Cerebellar cortex (tissue), 1 donor: Measurements from ENCODE around the gene NOX3.

Experiments used
- DNase-seq: peaks from one replicate; pipeline ENCODE4 v3.0.0-alpha.2; 2015; ENCODE audit warnings: low spot score

Gene NOX3

DNA sequence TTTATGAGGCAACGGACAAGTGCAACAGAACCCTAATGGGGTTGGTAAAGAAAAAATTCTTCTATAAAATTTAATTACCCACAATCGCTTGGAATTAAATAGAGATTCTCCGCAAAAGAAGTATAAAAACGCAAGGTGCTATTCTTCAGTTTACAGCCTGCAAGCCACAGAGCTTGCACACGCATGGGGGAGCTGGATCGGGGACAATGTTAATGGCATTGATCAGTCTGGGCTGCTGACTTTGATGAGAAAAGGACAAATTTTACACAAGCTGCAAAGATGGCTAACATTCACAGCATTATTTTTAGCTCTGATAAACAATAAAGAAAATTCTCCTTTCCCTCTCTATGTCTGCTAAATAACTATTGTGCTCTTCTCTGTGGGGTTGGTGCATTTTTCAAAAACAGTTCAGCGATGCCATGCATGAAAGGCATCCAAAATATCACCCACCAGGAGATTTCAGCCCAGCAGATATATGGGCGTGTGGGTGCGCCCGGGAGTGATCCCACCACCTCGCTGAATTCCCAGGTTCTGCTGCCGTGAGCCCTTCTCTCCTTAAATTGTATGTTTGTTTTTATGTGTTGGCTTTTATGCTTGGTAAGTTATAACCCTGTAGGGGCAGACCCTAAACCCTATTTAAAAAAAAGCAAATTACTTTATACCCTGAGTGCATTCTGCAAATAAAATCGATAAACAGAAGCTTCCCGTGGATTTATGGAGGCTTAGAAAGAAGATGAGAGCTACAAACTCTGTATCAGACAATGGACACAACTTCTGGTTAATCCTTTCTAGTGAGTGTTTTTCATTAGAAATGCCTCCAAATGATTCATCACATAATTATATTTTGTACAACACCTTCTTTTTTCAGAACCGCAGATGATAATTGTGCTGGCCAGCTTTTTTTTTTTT is 55.6 kb downstream of the NOX3 start:
- DNase-seq = no peak

GRCh38 chr6:155399062-155399744 is 56.4 kb downstream of the NOX3 start:
- DNase-seq = no peak

DNA sequence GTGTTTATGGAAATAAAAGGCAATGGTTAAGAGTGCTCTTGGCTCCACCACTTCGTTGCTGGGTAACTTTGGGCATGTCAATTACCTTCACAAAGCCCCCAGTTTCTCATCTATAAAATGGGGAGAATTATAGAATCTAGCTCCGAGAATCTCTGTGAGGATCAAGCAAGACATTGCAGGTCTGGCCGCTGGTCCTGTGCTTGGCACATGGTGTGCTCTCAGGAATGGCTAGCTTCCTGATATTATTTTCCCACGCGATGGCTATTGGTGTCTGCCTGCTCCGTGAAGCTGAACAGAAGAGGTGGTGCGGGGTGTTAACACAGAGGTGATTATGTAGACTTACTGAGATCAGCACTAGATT is 57.0 kb downstream of the NOX3 start:
- no peak for DNase-seq

GRCh38 chr6:155398221-155398620 is 57.4 kb downstream of the NOX3 start:
- no peak for DNase-seq

- no peak for DNase-seq
Measured at GRCh38 chr6:155397172-155397705, 58.4 kb downstream of the NOX3 start.

DNA sequence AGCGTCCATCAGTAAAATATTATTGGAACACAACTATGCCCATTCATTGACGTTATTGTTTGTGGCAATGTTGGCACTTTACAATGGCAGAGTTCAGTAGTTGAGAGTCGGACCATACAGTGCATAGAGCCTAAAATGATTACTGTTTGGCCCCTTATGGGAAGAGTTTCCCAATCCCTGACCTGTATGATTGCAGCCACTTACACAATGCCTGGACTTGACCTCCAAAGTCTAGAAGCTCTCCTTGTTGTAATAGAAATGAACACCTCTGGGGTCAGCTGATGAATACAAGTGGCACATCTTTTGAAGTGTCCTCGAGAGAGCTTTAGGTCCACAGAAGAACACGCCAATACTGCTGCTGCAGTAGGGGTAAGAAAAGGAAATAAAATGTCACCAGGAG is 59.0 kb downstream of the NOX3 start:
- DNase-seq = no peak

DNA sequence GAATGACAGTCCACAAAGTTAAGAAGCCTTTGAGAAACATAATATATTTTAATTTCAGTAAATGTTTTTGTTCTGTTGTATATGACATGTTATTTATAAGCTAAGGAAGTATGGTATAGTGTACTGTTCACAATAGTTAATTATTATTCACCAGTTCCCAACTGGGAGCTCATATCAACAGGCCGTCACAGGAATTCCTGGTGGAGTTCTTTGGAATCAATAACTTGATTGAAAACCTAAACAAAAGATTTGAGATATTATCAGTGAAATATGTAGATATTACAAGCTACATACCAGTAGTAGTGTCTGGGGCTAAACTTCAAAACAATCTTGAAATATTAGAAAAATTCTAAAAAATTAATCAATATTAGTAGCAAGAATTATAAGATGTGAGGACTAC is 60.3 kb downstream of the NOX3 start:
- DNase-seq = no peak

DNA sequence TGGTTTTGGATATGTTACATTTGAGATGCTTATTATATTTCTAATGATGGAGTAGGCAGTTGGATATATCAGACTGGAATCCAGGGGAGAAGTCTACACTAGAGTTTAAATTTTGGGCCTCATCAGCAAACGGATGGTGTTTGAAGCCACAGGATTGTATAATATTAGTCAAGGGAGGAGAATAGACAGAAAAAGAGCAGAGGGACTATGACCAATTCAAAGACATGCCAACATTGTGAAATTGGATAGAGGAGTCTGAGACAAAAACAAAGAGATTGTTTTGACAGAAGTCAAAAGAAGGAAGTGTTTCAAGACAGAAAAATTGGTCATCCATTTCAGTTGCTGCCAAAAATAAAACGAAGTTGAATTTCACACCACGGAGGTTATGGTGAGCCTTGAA is 66.5 kb downstream of the NOX3 start:
- no peak for DNase-seq

DNA sequence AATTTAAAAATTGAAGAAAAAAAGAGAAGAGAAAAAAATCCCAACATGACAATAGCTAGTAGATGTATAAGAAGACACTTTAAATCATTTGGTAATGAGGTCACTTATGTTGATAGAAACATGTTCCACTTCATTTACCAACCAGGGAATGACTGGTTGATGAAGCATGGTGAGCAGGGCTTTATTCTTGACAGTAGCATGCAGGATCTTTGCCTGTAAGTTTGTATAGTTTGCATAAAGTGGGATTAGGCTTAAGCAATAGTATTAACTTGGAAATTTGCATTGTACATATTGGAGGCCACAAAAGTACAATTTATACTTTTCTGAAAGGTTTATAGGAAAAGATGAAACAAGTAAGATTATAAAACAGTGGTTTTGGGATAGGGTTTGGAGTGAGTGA is 67.0 kb downstream of the NOX3 start:
- no peak for DNase-seq

DNA sequence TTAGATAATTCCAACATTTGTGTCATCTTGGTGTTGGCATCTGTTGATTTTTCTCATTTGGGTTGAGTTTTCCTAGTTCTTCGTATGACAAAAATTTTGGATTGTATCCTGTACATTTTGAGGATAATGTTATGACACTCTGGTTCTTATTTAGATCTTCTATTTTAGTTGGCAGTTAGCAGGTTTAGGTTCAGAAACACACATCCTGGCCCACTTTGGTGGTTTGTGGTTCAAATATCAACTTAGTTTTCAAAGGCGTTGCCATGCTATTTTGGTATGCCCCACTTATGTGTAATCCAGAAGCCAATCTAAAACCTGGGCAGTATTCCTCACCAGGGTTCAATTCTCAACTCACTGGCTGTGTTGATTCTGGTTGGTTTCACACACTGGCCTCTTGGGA is 68.2 kb downstream of the NOX3 start:
- no peak for DNase-seq

DNA sequence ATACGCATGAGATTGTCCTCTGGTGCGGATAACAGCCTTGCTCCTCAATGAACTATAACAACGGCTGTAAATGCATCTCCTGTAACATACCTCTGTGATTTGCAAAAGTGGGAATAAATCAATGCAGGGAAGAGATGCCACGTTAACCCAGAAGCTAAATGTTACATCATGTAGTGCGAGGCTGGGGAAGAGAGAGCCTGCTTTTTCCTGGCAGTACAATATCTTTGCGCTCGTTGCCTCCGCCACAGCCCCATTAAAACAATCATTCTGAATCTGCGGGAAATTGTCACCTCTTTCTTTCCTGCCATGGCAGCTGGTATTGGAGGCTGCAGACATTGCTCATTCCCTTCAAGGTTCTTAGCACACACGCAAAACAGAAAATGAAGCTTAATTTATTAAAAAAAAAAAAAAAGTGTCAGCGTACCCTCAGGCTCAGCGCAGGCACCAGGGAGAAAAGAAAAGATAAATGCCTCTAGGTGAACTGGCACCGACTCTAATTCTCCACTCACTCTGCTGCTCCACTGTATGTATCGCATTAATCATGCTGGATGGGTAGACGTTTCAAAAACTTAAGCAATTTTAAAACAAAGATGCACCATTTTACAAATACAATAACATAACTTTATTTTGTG is 71.2 kb downstream of the NOX3 start:
- no peak for DNase-seq

GRCh38 chr6:155383913-155384312 is 71.7 kb downstream of the NOX3 start:
- no peak for DNase-seq

DNA sequence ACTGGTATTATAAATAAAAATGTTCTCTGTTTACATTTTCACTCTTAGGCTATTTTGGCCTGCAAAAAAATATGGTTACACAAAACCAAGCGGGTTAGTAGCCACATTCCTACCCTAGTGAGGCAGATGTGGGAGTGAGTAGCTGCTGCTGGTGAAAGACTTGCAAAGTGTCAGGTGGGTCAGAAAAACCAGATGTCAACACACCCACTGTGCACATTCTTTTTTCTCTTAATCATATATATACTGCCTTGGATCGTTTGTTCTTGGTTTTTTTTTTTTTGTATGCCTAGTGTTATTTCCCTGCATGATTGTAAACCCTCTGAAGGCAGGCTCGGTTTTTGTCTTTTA is 73.3 kb downstream of the NOX3 start:
- no peak for DNase-seq

- DNase-seq = no peak
Measured at GRCh38 chr6:155381673-155382337, 73.8 kb downstream of the NOX3 start.

GRCh38 chr6:155380666-155381332 is 74.8 kb downstream of the NOX3 start:
- no peak for DNase-seq

GRCh38 chr6:155378724-155379123 is 76.9 kb downstream of the NOX3 start:
- no peak for DNase-seq

DNA sequence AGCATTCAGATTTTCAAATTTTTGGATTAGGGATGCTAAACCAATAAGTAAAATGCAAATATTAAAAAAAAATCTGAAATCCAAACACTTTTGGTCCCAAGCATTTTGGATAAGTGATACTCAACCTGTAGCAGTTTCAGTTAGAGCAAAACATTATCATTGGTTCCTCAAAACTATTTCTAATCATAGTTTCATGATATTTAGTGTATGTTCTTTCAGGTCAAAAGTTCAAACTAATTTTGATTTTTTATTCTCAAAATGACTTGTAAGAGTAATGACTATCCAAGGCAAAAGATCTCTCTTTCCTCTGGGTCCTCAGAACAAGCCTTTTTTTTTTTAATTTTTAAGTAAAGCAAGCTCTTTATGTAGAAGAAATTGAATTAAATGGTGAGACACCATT is 77.4 kb downstream of the NOX3 start:
- DNase-seq = no peak

DNA sequence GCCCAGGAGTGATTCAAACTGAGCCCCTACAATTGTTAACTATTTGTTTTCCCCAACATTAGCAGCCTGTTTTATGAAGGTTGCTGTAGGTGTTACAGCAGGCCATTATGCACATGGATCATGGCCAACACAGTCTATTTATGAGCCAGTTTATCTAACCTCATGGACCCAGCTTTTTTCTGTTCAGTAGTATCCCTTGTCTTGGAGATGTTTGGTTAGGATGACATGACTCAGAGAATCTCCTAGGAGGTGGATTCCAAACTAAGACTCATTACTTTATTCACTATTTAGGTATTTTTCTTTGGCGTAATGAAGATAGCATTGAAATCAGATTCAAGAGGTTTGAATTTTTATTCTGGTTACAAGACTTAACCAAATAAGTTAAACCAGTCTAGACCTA is 78.6 kb downstream of the NOX3 start:
- no peak for DNase-seq

GRCh38 chr6:155375801-155376200 is 79.8 kb downstream of the NOX3 start:
- no peak for DNase-seq

- DNase-seq = no peak
Measured at GRCh38 chr6:155374681-155375080, 81.0 kb downstream of the NOX3 start.

DNA sequence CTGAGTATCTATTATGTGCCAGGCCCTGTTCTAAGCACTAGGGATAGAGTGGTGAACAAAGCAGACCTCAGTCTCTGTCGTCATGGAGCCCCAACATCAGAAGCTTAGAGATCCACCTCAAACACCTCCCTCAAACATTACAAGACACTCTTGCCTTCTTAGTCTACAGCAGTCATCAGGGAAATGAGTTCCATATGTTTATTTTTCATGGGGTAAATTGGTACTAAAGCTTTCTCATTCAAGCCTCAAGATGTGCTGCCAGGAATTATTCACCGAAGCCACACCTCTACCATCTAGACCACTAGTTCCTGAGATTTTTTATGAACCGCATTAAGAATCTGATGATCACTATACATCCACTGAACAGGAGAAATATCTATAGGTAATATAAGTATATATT is 82.4 kb downstream of the NOX3 start:
- DNase-seq = no peak

- DNase-seq = no peak
Measured at GRCh38 chr6:155372256-155372655, 83.4 kb downstream of the NOX3 start.
